Psoas muscle (tissue), 8 donors: ENCODE data around the gene AGPAT4. TPM values are rescaled to one million over a fixed set of nuclear protein-coding genes. Genes with fewer than 3 reads are reported as not detected.

Experiments
- ATAC-seq, 4 donors: fragments of 200-7000 bp; cut with Tn5 transposase; one replicate each; pipeline ENCODE4 v1.9.1; 2020; ENCODE audit warnings: moderate library complexity in 3 of 4, mild to moderate bottlenecking in 2 of 4
- DNase-seq, 2 donors: peaks; one replicate each; pipeline ENCODE4 v3.0.0-alpha.2; 2020
- H3K27ac ChIP-seq: fragments of 200-600 bp; one replicate; pipeline ENCODE4 v1.8.0; 2022
- H3K27me3 ChIP-seq, 3 donors: fragments of 200-600 bp in 1 of 3; one replicate each; pipeline versions ENCODE4 v1.6.1 to v1.8.0; 2013 to 2022; ENCODE audit warnings: low read length in 2 of 3, mild to moderate bottlenecking in 2 of 3, moderate library complexity in 1 of 3; ENCODE audit not compliant: insufficient read depth in 3 of 3
- H3K36me3 ChIP-seq, 2 donors: fragments of 200-600 bp in 1 of 2; one replicate each; pipeline versions ENCODE4 v1.6.1 to v1.8.0; 2013 to 2022; ENCODE audit warnings: low read depth in 1 of 2, mild to moderate bottlenecking in 1 of 2, moderate library complexity in 1 of 2; ENCODE audit not compliant: insufficient read depth in 1 of 2
- H3K4me1 ChIP-seq: fragments of 200-600 bp; one replicate; pipeline ENCODE4 v1.8.0; 2022
- H3K4me3 ChIP-seq: fragments of 200-600 bp; one replicate; pipeline ENCODE4 v1.8.0; 2022; ENCODE audit warnings: mild to moderate bottlenecking
- H3K9me3 ChIP-seq: fragments of 200-600 bp; one replicate; pipeline ENCODE4 v1.8.0; 2022
- WGBS, 3 donors: extraction: QIAGEN DNeasy Blood & Tissue Kit; methylation state at CpG; one replicate each; pipeline versions ENCODE4 v1.1.6 to v1.1.7; 2013; 5-methylcytosine and 5-hydroxymethylcytosine counted together
- intact Hi-C, 2 donors: fragments of 100-400 bp; cut with DNase I; formaldehyde crosslinking; loops; one replicate each; pipeline versions ENCODE4 v1.11.0 to v1.14.2; 2022
- polyA plus RNA-seq, 3 donors: library from polyadenylated mRNA; stranded (reverse); fragments of 200-250 nt; gene quantifications; one replicate each; pipeline ENCODE4 v1.2.3, GENCODE V29; 2013
- total RNA-seq, 4 donors: library from RNA; stranded (reverse); fragmentation: NEBNext Ultra II Directional in 2 of 4; extraction: Animal tissue kit (Norgen Biotek cat#: 25700) in 2 of 4; gene quantifications; one replicate each; pipeline versions ENCODE4 v1.2.1 to v1.2.4, GENCODE V29; 2021 to 2023
- TF ChIP-seq, protein P1 (sequence below): fragments of 200-600 bp; IDR thresholded peaks from one replicate; pipeline ENCODE4 v1.8.0; 2022; ENCODE audit warnings: antibody characterized with exemption
- donor health status: healthy with polysubstance abuse.
- donor health status: DM: no; HTN: no; CAD: no; lungs with moderate emphysema.
- donor health status: Bipolar disorder and iron deficiency.
- donor health status: healthy.
- donor health status: DM: yes; HTN: yes; CAD: no.
- donor health status: DM: no; HTN: no; CAD: no.
- donor health status: DM: no; HTN: no; CAD: no.
- donor health status: DM: yes; HTN: yes; CAD: no.

AGPAT4 gene
- total and polyA plus RNA-seq, 7 donors = 0.18 to 1.7 (median 0.59) TPM

DNA sequence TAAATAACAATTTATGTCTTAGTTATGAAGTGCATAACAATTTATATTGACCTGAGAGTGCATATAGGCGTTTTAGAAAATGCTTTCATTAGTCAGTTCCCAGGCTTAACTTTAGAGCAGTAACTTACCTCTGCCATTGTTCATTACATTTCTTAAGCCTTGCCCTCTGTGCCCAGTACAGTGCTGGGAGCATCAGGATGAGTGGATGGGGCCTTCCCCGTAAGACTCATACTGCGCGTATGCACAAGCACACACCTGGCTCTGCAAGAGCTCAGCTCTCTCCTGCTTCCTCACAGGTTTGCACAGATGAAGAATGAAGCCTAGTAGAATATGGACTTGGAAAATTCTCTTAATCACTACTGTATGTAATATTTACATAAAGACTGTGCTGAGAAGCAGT, 157.3 kb downstream of the AGPAT4 start:
- Histone ChIP-seq H3K36me3 (peaks cover 11 to 86% of the 10 kb centered on the region in 2 donors), H3K9me3 (peaks cover 9% of the 10 kb centered on the region), H3K4me1 (no peaks in the 10 kb centered on the region), H3K4me3 (no peak overlapping the region), H3K27ac (no peak overlapping the region), H3K27me3 (no peaks in the 10 kb centered on the region)
- WGBS, 3 donors = 95 to 96% (median 96%) methylated on average over 4 of the region's 4 CpGs
- intact Hi-C loops = no loop called here
- DNase-seq (no peak), ATAC-seq (no peak)
- TF ChIP-seq, protein P1, sequence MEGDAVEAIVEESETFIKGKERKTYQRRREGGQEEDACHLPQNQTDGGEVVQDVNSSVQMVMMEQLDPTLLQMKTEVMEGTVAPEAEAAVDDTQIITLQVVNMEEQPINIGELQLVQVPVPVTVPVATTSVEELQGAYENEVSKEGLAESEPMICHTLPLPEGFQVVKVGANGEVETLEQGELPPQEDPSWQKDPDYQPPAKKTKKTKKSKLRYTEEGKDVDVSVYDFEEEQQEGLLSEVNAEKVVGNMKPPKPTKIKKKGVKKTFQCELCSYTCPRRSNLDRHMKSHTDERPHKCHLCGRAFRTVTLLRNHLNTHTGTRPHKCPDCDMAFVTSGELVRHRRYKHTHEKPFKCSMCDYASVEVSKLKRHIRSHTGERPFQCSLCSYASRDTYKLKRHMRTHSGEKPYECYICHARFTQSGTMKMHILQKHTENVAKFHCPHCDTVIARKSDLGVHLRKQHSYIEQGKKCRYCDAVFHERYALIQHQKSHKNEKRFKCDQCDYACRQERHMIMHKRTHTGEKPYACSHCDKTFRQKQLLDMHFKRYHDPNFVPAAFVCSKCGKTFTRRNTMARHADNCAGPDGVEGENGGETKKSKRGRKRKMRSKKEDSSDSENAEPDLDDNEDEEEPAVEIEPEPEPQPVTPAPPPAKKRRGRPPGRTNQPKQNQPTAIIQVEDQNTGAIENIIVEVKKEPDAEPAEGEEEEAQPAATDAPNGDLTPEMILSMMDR = no peak

DNA sequence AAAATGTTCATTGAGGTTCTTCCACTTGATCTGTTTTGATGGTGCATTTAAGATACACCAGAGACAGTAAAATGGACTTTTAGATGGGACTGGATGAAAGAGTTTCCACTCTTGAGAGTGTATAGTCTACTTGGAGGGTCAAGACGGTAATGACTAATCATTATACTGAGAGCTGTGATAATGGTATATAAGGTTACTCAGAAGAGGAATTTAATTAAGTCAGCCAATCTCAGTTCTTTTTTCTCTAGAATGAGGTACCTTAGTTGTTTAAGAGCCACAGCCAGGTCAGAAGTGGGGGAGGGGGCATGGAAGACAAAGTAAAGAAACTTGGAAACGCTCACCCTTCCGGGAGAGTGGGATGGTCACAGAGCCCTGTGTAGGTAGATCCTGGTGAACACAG, 158.4 kb downstream of the AGPAT4 start:
- Histone ChIP-seq H3K4me1 (no peaks in the 10 kb centered on the region), H3K27ac (no peak overlapping the region), H3K4me3 (no peak overlapping the region), H3K36me3 (peaks cover 17 to 96% of the 10 kb centered on the region in 2 donors), H3K9me3 (peaks cover 9% of the 10 kb centered on the region), H3K27me3 (no peaks in the 10 kb centered on the region)
- ATAC-seq (no peak), DNase-seq (no peak)
- WGBS, 3 donors = 92 to 99% (median 95%) methylated on average over 3 of the region's 3 CpGs
- intact Hi-C loops = no loop called here
- TF ChIP-seq, protein P1 = no peak

DNA sequence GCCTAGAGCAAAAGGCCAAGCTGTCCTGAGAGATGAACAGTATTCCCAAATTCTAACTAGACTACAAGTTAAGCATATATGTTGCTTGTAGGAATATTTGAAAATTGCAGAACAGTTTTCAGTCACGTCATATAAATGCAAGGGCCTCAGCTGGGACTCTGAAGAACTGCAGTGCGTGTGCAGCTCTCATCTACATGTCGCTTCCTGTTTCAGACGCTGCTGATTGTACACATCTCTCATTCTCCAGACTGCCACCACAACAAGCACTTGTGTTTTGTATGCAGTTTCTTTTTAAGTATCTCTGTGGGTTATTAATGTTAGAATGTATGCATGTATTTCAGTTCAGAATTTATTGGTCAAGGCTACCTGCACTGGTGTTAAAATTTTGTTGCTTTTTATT, 162.6 kb downstream of the AGPAT4 start:
- WGBS, 3 donors = 87 to 92% (median 91%) methylated on average over 4 of the region's 4 CpGs
- H3K4me1 ChIP-seq = no peaks in the 10 kb centered on the region
- ATAC-seq = no peak
- TF ChIP-seq, protein P1 = no peak
- no peaks in the 10 kb centered on the region for H3K27me3 ChIP-seq
- H3K27ac ChIP-seq = no peak overlapping the region
- H3K4me3 ChIP-seq = no peak overlapping the region
- H3K9me3 ChIP-seq = no peaks in the 10 kb centered on the region
- H3K36me3 ChIP-seq = peaks cover 32 to 100% of the 10 kb centered on the region in 2 donors
- DNase-seq = no peak
- intact Hi-C loops = no loop called here

DNA sequence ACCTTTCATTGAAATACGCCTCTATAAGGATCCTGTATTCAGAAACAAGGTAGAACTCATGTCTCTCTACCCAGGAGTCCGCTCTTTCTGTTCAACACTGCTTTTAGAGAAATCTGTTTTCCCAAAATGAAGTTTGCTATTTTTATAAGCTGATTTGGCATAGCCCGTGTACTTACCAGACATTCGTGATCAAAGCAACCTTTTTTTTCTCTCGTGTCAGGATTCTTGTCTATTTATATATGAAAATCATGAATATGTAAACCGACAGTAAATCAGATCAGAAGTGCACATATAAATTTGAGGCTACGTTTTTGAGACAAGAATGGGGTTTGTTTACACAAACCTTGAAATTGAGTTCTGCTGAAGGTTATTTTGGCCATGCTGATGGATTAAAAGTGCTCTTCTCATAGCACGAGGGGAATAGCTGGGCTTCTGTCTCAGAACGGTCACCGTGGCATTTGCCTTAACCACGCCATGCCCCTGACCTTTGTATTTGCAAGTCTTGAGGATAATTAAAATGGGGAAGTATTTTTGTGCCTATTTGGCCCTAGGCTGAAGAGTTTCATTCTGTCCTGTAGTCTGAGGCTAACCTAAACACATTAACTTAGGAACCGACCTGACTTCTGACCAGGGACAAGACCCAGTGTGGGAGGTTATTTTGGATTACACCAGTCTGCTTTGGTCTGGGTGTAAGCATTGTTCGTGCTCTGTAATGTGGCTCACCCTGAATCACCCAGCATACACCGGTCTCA, 163.7 kb downstream of the AGPAT4 start:
- no peak for ATAC-seq
- H3K9me3 ChIP-seq = no peaks in the 10 kb centered on the region
- WGBS, 3 donors = 91 to 93% (median 93%) methylated on average over 14 of the region's 14 CpGs
- H3K4me3 ChIP-seq = no peak overlapping the region
- H3K4me1 ChIP-seq = no peaks in the 10 kb centered on the region
- no peak for DNase-seq
- TF ChIP-seq, protein P1 = no peak
- no peaks in the 10 kb centered on the region for H3K27me3 ChIP-seq
- H3K27ac ChIP-seq = no peak overlapping the region
- peaks cover 32 to 100% of the 10 kb centered on the region in 2 donors for H3K36me3 ChIP-seq
- intact Hi-C loops = no loop called here
